ENCODE data around the gene HSPBP1.
"Not testable (repeated sequence)": the region's sequence is repeated elsewhere in the genome, so short reads cannot be mapped to it uniquely, and the experiment has no call there.

Gene HSPBP1

DNA sequence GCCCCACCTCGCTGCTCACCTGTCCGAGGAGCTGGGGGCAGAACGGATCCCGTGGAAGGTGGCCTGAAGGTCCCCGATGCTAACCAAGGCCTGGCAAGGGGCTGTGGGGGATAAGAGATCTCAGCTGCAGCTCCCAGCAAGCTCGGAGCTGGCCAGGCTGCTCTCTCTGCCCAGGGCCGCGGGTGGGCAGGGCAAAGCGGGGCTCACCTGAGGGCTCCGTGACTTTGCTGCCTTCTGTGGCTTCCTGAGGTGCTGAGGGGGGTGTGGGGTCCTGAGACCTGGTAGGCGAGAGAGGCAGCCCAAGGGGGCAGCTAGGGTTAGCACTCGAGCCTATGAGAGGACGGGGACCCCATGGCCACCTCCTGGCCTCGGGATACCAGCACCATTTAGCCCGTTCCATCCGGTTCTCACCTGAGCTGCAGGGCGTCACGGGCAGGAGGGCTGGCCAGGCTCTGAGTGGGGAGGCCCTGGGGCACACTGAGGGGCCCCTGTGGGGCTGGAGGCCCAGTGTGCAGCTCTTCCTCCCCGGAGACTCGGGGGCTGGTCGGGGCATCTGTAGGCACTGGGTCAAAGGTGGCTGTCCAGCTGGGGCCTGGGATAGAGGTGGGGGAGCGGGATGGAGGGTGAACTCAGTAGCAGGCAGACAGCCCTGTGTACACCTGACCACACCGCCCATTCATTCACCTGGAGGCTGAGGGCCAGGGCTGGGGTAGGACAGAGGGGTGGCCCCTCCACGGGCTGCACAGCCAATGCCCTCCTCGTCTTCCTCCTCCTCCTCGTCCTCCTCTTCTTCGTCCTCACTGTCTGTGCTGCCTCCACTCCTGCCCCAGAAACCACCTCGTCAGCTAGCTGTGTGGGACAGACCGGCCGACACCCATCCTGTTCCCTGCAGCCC, 48.3 kb downstream of the HSPBP1 start:
- no peak for DNase-seq

DNA sequence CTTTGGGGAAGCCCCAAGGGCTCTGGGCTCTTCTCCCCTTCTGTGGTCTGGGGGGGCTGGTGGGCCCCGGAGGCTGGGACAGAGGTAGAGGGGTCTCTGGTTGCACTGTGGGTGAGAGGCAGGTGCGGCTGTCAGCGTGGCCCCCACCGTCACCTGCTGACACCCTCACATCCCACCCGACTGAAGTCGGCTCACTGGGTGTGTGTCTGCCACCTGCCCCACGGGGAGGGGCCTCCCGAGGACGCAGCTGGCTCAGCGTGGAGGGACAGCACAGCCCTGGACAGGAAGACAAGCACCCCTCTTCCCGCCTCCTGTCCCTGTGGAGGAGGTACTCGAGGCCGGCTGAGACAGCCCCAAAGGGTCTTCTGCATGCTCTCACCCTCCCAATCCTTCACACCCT, 49.1 kb downstream of the HSPBP1 start:
- no peak for DNase-seq

DNA sequence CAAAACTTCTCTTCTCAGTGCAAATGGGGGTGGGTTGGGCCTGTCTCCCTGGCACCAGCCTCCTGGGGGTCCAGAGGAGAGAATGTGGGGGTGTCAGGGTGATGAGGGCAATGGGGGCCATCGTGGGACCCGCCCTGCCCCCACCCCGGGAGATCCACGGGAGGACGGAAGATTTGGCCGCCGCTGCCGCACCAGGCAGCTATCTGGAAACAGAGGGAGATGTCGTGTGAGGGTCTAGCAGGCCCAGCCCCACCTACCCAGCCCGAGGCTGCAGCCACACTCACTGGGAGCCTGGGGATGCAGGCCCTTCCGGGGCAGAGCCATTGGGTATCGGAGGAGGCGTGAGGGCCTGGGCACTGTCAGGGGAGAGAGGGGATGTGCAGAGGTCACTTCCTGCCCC, 49.6 kb downstream of the HSPBP1 start:
- no peak for DNase-seq

DNA sequence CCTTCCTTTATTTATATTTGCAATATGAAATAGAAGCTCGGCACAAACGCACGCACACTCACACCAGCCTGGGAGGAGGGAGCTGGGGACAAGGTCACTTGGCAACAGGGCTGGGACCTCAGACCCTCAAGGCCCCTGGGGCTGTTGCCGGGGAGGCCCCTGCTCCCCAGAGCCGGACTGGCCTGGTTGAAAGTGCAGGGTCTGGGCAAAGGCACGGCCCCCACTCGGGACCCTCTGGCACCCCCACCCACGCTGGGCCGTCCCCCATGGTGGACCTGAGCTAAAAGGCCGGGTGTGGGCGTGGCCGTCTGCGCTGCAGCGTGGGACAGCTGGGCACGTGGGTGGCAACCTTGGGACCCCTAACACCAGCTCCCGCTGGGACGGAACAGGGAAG, 50.1 kb downstream of the HSPBP1 start:
- no peak for DNase-seq

DNA sequence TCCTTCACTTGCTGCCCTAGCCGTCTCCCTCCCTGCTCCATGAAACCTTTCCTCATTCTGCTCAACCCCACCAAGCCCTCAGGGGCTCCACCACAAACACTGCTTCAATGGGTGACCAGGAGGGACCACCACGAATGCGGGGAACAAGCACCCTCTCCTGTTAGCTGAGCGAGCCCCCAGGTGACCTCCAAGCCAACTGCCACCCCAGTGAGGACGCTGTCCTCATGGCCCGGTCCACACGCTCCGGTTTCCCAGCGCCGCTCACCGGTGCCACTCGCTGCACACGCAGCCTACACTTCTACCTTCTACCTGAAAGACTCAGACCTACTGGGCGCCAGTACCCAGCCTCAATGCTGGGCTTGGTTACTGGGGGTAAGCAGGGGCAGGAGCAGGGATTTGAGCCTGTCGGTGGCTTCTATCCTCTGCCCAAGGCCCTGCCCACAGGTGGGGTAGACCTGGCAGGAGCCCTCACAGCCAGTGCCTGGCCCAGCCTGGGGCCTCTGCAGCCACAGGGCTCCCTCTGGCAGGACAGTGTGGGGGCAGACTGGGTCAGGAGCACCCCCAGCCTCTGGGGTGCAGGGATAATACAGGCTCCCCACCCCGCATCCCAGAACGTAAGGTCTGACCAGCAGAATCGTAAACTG, 50.6 kb downstream of the HSPBP1 start:
- no peak for DNase-seq

DNA sequence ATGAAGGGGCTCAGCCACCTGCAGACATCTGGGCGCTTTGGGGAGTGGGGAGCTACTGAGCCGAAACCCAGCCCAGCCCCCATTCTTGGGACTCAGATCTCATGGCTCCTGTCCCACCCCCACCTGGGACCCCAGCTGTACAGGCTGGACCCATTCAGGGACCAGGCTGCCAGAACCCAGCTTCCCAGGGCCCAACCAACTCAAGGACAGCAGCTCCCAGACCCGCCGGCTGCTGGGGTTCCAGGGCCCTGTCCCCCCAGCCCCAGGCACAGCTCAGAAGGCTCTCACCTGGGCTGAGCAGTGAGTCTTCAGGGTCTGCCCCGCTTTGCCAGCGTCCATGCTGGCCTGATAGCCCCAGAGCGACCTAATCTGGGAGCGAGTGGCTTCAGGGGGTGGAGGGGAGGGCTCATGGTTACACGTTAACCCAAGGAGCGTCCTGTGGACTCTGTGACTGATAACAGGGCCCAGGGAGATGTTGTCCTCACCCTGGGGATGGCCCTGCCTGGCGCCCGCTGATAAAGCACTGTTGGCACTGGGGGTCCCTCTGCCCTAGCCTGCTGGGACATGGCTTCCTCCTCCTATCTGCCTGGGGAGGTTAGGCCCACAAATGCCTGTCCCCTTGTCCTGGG, 51.4 kb downstream of the HSPBP1 start, which contains the start of gene TMEM86B:
Gene TMEM86B (minus strand): TSS at position 361 of the 629 bp plus-strand sequence. CDS start 22 bp downstream, at position 339.
- DNase-seq = no peak

DNA sequence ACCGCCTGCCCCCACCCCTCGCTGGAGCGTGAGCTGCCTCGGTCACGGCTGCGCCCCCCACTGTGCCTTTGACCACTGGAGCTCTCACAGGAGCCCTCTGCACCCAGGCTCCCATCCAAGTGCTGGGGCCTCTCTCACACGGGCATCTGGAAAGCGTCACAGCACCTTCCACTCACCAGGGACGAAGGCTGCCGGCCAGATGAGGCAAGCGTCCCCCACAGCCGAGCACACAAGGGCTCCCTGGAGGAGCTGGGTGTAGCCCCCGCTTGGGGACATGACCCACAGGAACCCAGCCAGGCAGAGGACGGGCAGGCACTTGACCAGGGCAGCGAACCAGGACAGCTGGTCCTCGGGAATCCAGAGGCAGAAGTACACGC, 51.9 kb downstream of the HSPBP1 start:
- DNase-seq = no peak

DNA sequence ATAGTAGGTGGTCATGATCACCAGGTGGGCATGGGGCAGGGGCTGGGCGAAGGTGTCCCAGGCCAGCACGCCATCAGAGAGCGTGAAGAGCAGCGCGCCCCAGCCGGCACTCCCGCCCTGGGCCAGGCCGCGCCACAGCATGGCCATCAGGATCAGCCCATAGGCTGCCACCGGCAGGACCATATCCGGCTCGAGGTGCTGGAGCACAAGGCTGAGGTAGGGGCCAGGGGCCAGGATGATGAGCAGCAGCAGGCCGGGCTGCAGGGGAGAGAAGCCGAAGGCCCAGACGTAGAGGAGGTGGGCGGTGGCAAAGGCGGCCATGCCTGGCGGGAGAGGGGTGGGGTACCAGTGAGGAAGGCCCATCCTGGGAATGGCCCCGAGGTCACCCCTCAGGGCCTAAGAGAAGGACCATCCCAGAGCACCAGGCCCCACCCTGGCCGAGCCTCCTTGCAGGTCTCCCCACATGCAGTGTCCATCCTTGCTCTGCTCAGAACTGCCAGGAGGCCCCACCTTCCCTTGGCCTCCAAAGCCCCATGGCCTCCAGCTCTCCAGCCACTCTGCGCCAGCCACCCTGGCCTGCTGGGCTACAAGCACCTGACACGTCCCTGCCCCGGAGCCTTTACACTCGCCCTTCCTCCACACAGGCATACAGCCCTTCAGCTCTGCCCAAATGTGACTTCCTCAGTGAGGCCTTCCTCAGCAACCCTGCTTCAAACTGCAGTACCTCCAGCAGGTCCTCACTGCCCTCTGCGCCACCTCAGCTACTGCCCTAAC, 52.5 kb downstream of the HSPBP1 start:
- no peak for DNase-seq

DNA sequence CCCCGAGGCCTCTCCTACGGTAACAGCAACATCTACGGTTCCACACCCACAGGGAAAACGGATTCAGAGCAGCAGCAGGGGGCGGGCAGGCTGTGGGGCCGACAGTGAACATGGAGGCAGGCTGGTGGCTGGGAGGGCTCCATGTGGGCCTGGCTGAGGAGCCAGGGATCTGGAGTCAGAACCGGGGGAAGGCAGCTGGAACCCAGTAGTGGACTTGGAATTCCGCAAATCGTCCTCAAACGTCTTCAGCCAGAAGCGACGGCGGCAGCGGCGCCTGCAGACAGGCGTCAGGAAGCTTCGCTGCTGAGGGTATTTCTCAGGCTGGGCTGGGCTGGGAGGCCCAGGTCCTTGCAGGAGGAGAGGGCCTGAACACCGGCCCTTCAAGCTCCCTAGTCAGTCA, 53.1 kb downstream of the HSPBP1 start:
- no peak for DNase-seq

DNA sequence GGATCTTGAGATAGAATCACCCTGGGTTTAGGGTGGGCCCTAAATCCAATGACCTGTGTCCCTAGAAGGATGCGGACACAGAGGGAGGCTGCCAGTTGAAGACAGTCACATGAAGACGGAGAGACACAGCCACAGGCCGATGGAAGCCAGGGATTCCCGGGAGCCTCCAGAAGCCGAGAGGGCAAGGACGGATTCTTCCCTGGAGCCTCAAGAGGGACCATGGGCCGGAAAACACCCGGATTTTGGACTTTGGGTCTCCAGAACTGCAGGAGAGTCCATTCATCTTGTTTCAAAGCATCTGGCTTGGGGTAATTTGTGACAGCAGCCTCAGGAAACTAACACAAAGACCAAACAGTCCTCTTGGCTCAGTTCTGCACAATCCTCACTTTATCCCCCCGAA, 53.6 kb downstream of the HSPBP1 start:
- DNase-seq = no peak

DNA sequence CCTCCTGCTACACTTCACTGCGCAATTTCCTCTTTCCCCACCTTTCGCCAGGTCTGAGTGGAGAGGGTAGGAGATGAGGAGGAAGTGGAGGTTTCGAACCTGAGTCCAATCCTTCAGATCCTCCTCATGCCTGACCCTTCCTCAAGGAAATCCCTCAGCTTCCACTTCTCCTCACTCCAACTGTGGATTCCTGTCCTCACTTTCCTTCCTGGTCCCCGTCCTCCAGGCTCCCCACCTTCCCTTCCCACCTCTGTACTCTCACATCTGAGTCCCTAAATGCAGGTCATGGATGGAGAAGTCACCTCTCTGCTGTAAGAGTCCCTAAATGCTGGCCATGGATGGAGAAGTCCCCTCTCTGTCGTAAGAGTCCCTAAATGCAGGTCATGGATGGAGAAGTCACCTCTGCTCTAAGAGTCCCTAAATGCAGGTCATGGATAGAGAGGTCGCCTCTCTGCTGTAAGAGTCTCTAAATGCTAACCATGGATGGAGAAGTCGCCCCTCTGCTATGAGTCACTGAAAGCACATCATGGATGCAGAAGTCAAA, 54.4 kb downstream of the HSPBP1 start:
- no peak for DNase-seq

DNA sequence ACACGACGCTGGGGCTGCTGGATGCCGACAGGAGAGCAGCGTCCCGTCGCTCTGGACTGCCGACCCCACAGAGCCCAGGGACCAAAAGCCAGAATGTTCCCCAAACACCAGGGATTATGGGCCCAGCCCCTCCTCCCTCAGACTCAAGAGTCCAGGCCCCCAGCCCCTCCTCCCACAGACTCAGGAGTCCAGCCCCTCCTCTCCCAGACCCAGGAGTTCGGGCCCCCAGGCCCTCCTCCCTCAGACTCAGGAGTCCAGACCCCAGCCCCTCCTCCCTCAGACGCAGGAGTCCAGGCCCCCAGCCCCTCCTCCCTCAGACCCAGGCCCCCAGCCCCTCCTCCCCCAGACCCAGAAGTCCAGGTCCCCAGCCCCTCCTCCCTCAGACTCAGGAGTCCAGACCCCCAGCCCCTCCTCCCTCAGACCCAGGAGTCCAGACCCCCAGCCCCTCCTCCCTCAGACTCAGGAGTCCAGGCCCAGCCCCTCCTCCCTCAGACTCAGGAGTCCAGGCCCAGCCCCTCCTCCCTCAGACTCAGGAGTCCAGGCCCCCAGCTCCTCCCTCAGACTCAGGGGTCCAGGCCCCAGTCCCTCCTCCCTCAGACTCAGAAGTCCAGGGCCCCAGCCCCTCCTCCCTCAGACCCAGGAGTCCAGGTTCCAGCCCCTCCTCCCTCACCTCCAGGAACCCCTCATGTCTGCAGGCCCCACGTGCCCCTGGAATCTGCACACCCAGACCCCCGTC, 55.1 kb downstream of the HSPBP1 start:
- DNase-seq = not testable (repeated sequence)

DNA sequence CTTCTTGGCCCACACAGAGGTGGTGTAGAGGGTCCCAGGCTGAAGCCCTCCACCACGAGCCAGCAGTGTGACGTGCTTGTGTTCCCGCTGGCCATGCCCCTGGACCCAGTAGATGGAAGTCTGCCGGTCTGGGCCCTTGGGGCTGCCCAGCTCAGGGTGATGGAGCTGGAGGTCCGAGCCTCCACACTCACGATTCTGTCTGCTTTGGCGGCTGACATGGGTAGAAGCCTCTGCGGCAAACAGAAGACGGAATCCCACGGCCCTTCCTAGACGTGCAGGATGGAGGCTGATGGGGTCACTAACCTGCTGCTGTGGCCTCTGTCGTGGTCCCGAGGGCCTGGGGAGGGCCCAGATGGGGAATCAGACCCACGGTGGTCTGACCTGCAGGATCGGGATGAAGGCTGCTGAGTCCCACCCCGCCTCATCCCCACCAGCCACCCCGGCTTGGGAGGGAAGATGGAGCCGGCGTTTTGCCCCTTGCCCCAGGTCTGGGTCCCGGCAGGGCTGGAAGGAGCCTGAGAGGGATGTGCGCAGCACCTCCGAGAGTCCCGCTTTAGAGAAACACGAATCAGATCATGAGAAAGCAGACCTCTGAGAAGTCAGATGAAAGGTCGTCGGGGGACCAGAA, 55.8 kb downstream of the HSPBP1 start:
- DNase-seq = no peak

DNA sequence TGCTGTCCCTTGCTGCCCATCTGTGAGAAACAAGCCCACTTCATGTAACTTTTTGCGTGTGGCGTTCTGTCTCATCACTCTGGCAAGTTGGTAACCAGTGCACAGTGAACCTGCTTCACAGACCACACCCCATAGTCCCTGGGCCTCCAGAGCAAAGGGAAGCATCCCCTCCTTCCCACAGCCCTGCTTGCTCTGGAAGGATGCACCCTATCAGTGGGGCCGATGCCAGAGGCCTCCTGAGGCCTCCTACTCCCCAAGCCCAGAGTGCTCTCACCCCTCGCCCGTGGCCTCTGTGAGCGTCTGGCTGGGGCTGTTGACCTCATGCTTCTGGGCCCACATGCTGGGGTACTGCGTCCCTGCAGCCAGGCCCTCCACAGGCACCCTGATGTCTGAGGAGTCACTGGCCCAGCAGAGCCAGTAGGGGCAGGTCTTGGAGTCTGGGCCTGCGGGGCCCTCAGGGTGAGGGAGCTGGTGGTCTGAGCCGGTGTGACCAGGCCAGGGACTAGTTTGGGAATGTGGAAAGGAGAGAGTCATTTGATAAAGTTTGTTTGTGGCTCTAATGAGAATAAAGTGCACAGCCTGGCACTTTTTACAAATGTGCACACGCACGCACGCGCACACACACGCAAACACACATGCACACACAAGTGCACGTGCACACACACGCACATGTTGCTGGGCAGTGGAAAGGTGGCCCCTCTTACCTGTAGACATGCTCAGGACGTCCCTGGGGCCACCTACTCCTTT, 56.4 kb downstream of the HSPBP1 start:
- DNase-seq = no peak

DNA sequence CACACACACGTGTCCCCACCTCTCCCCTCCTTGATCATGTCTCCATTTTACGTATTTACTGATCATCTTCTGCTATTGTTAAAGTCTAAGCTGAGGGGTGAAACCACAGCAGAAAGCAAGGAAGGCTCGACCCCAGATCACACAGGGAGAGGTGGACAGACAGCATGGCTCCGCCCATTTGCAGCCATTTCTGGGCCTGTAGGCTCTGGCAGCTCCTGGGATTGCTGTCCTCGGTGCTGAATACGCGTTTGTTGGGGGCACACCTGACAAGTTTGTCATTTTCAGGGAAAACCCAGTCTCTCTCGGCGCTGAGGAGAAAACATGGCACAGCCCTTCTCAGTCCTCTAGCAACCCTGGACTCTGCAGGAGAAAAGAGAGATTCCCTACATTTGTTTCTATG, 59.4 kb downstream of the HSPBP1 start:
- DNase-seq = no peak

DNA sequence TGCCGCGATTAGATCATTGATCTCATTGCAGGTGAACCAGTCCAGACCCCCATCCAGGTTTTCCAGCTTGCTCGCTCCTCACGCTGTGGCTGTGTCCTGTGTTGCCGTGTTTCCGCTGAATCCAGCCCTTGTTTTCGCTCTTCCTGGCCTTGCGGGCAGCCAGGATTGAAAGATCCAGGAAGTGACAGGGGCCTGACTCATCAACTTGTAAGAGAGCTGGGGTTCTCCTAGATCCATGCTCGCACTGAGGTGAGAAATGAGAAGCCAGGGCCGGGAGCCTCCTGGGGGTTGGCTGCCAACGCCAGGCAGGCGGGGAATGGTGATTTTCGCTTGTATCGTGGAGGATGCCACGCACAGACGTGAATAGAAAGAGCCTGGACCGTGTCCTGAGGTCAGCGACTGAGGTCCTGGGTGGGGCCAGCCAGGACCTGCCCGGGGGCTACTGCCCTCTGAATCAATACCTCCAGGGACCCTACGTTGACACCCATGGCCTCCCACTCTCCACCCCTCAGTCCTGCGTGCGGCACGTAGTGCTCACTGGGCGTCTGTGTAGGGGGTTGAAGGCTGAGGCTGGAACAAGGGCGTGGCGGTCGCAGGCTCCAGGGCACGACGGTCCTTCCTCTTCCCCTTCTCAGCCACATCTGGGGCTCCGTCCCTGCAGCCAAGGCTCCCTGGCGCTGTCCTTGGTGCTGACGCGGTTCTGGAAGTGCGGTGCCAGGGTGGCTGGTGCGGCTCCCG, 63.3 kb downstream of the HSPBP1 start:
- peak; percentile 60 for DNase-seq

DNA sequence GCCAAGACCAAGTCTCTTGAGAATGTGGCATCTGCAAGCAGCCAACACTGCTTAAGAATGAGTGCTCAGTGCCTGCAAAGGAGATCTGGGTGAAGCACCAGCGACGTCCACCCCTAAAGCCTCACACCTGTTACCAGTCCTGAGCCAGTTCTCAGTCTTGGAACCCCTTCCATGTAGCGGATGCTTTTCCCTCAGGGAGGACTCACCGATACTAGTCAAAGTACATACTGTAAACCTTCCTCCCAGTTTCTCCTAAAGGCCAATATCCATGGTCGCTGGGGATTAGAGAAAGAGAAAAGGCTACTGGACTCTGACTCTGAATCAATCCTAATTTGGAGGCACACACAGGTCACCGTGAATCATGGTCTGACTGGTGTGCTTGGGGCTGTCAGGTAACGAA, 66.4 kb downstream of the HSPBP1 start:
- DNase-seq = no peak

DNA sequence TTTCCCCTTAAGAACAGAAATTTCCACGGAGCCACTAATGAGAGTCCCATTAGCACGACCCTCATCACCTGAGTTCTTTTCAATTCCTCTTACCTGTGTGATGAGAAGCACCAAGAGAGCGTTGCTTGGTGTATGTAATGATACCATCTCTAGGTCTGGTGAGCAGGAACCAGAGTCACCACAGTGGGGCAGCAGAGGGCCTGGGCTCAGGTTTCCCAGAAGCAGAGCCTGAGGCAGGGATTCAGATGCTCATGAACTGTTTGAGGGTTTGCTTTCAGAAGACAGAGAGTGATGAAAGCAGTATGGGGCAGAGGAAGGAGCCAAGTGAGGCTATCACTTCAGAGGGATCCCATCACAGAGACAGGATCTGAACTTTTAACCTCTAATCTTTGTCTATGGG, 67.5 kb downstream of the HSPBP1 start:
- peak; percentile 28 for DNase-seq
